Testis (tissue), 2 donors: ENCODE results near the gene RGS11.

ENCODE experiments used
- POLR2A ChIP-seq: fragments of 450-650 bp; IDR thresholded peaks from one replicate; pipeline ENCODE4 v1.6.1; 2017; ENCODE audit warnings: antibody characterized with exemption, mild to moderate bottlenecking, moderate library complexity
- TF ChIP-seq, protein P1 (sequence below), 3 experiments: fragments of 450-650 bp in 2 of 3; fragments of 200-600 bp in 1 of 3; sonication (generic) in 1 of 3; IDR thresholded peaks; one replicate each; pipeline ENCODE4 v1.5.1; 2016 to 2019; ENCODE audit warnings: antibody characterized with exemption in 3 of 3, mild to moderate bottlenecking in 2 of 3, moderate library complexity in 1 of 3

DNA sequence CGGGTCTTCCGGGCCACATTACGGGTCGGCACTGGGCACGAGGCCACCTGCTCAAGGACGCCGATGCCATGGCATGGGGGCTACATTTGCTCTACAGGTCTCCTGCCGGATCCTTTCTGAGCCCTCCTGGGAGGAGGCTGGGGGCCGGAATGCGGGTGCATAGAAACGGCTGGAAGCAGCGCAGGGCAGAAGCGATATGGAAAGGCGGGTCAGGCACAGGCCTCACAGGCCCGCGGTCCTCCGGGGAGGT is 48.4 kb upstream of the RGS11 start:
- TF ChIP-seq, protein P1, sequence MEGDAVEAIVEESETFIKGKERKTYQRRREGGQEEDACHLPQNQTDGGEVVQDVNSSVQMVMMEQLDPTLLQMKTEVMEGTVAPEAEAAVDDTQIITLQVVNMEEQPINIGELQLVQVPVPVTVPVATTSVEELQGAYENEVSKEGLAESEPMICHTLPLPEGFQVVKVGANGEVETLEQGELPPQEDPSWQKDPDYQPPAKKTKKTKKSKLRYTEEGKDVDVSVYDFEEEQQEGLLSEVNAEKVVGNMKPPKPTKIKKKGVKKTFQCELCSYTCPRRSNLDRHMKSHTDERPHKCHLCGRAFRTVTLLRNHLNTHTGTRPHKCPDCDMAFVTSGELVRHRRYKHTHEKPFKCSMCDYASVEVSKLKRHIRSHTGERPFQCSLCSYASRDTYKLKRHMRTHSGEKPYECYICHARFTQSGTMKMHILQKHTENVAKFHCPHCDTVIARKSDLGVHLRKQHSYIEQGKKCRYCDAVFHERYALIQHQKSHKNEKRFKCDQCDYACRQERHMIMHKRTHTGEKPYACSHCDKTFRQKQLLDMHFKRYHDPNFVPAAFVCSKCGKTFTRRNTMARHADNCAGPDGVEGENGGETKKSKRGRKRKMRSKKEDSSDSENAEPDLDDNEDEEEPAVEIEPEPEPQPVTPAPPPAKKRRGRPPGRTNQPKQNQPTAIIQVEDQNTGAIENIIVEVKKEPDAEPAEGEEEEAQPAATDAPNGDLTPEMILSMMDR (IDR thresholded peaks at IDR 0.05), result no peak
- TF ChIP-seq POLR2A, result no peak
